Osteoblast (primary cell): ENCODE results near the gene TMEM250. TPM values are rescaled to one million over a fixed set of nuclear protein-coding genes. Genes with fewer than 3 reads are reported as not detected.

Experiments used
- DNase-seq: peaks from one replicate; pipeline ENCODE4 v3.0.0; 2011; ENCODE audit warnings: low spot score, mixed read lengths; ENCODE audit not compliant: insufficient read length; ENCODE audit errors: missing footprints
- H2AFZ ChIP-seq: 2 replicates; pipeline ENCODE4 v1.6.0; 2011; ENCODE audit warnings: mild to moderate bottlenecking, low read length
- H3K27ac ChIP-seq: 2 replicates; pipeline ENCODE4 v1.5.1; 2011; ENCODE audit warnings: mild to moderate bottlenecking, low read depth, low read length, moderate library complexity
- H3K27me3 ChIP-seq: 2 replicates; pipeline ENCODE4 v1.6.0; 2012; ENCODE audit warnings: mild to moderate bottlenecking, control low read depth, inconsistent platforms, low read length, moderate library complexity; ENCODE audit not compliant: insufficient read depth
- H3K36me3 ChIP-seq: 2 replicates; pipeline ENCODE4 v1.5.1; 2011; ENCODE audit warnings: mild to moderate bottlenecking, low read length, control low read depth, moderate library complexity; ENCODE audit not compliant: insufficient read depth
- H3K4me1 ChIP-seq: 2 replicates; pipeline ENCODE4 v1.5.1; 2011; ENCODE audit warnings: mild to moderate bottlenecking, low read length, control low read depth, moderate library complexity; ENCODE audit not compliant: insufficient read depth
- H3K4me2 ChIP-seq: 2 replicates; pipeline ENCODE4 v1.6.0; 2011; ENCODE audit warnings: mild to moderate bottlenecking, low read length; ENCODE audit not compliant: insufficient read depth
- H3K4me3 ChIP-seq: fragments of 200-600 bp; sonication (generic); 3 replicates; pipeline ENCODE4 v1.5.1; 2012; ENCODE audit warnings: mild to moderate bottlenecking, low read length, inconsistent platforms; ENCODE audit not compliant: insufficient read depth
- H3K79me2 ChIP-seq: 2 replicates; pipeline ENCODE4 v1.6.0; 2012; ENCODE audit warnings: mild to moderate bottlenecking, low read length, control low read depth, inconsistent platforms; ENCODE audit not compliant: insufficient read depth
- H3K9me3 ChIP-seq: 2 replicates; pipeline ENCODE4 v1.5.1; 2011; ENCODE audit warnings: low read depth, low read length, control low read depth
- H4K20me1 ChIP-seq: 2 replicates; pipeline ENCODE4 v1.6.0; 2012; ENCODE audit warnings: mild to moderate bottlenecking, low read length, control low read depth; ENCODE audit not compliant: insufficient read depth
- CTCF ChIP-seq: IDR thresholded peaks from 2 replicates; pipeline ENCODE4 v1.5.1; 2011; ENCODE audit warnings: mild to moderate bottlenecking, low read depth, low read length, moderate library complexity; ENCODE audit errors: extremely low read depth
- total RNA-seq: library from RNA; depleted of rRNA; stranded (reverse); fragments of >200 nt; gene quantifications from 2 replicates; pipeline ENCODE4 v1.2.3, GENCODE V29; 2012

TMEM250 gene
- total RNA-seq, 1 donor, result 65.5 TPM

- no peak for TF ChIP-seq CTCF
- no peaks in the 10 kb centered on the region for H3K4me1 ChIP-seq
- no peak overlapping the region for H3K4me3 ChIP-seq
- H2AFZ ChIP-seq, result no peak overlapping the region
- H3K4me2 ChIP-seq, result no peak overlapping the region
- H3K27ac ChIP-seq, result no peak overlapping the region
- DNase-seq, result no peak
- no peaks in the 10 kb centered on the region for H3K9me3 ChIP-seq
- H4K20me1 ChIP-seq, result no peaks in the 10 kb centered on the region
- no peaks in the 10 kb centered on the region for H3K79me2 ChIP-seq
- H3K27me3 ChIP-seq, result peaks cover 37% of the 10 kb centered on the region
- no peaks in the 10 kb centered on the region for H3K36me3 ChIP-seq
Measured at GRCh38 chr9:136136127-136136925, 17.7 kb upstream of the TMEM250 start.

GRCh38 chr9:136135326-136136126 is 16.9 kb upstream of the TMEM250 start:
- Histone ChIP-seq H3K27me3 (peaks cover 42% of the 10 kb centered on the region), H3K4me3 (no peak overlapping the region), H2AFZ (no peak overlapping the region), H3K36me3 (no peaks in the 10 kb centered on the region), H3K9me3 (no peaks in the 10 kb centered on the region), H3K4me1 (no peaks in the 10 kb centered on the region), H4K20me1 (no peaks in the 10 kb centered on the region), H3K27ac (no peak overlapping the region), H3K79me2 (no peaks in the 10 kb centered on the region), H3K4me2 (no peak overlapping the region)
- DNase-seq, result no peak
- no peak for TF ChIP-seq CTCF

GRCh38 chr9:136133959-136134484 is 15.3 kb upstream of the TMEM250 start:
- no peak overlapping the region for H3K27ac ChIP-seq
- H2AFZ ChIP-seq, result no peak overlapping the region
- H3K36me3 ChIP-seq, result no peaks in the 10 kb centered on the region
- DNase-seq, result no peak
- no peak for TF ChIP-seq CTCF
- H3K27me3 ChIP-seq, result peaks cover 53% of the 10 kb centered on the region
- H3K4me2 ChIP-seq, result no peak overlapping the region
- no peaks in the 10 kb centered on the region for H3K4me1 ChIP-seq
- H3K4me3 ChIP-seq, result no peak overlapping the region
- H3K9me3 ChIP-seq, result no peaks in the 10 kb centered on the region
- H4K20me1 ChIP-seq, result no peaks in the 10 kb centered on the region
- no peaks in the 10 kb centered on the region for H3K79me2 ChIP-seq
